Large intestine (tissue), 3 donors: ENCODE data around the gene CD160. TPM values are rescaled to one million over a fixed set of nuclear protein-coding genes. Genes with fewer than 3 reads are reported as not detected.
"Not testable (repeated sequence)": the region's sequence is repeated elsewhere in the genome, so short reads cannot be mapped to it uniquely, and the experiment has no call there.

Experiments
- DNase-seq, 2 donors: peaks; one replicate each; pipeline versions ENCODE4 v3.0.0 to v3.0.0-alpha.2; 2013
- H3K27ac ChIP-seq: one replicate; pipeline ENCODE4 v1.5.1; 2013; ENCODE audit warnings: low read length
- H3K27me3 ChIP-seq: 2 replicates; pipeline ENCODE4 v1.6.1; 2013; ENCODE audit warnings: low read length; ENCODE audit not compliant: control insufficient read depth, insufficient read depth
- H3K36me3 ChIP-seq: 2 replicates; pipeline ENCODE4 v1.6.1; 2013; ENCODE audit warnings: low read length; ENCODE audit not compliant: control insufficient read depth, insufficient read depth
- H3K4me1 ChIP-seq: one replicate; pipeline ENCODE4 v1.6.1; 2013; ENCODE audit warnings: low read length; ENCODE audit not compliant: control insufficient read depth, insufficient read depth
- H3K4me3 ChIP-seq: one replicate; pipeline ENCODE4 v1.5.1; 2013; ENCODE audit warnings: low read length
- H3K9me3 ChIP-seq: one replicate; pipeline ENCODE4 v1.6.1; 2013; ENCODE audit warnings: mild to moderate bottlenecking, low read depth, low read length, moderate library complexity; ENCODE audit not compliant: control insufficient read depth
- WGBS: methylation state at CpG from one replicate; pipeline ENCODE4 v1.1.5; 2013; ENCODE audit warnings: low lambda C conversion rate; ENCODE audit not compliant: insufficient coverage; 5-methylcytosine and 5-hydroxymethylcytosine counted together
- polyA plus RNA-seq: library from polyadenylated mRNA; unstranded; fragments of 120-200 nt; gene quantifications from one replicate; pipeline ENCODE4 v1.2.1, GENCODE V29; 2013

Gene CD160
- polyA plus RNA-seq, 1 donor: 2.6 TPM

- H3K36me3 ChIP-seq: peaks cover 17% of the 10 kb centered on the region
- DNase-seq: peak in 1 of 2 donors; percentile 6
- H3K27me3 ChIP-seq: no peaks in the 10 kb centered on the region
- WGBS: no CpG with 5 or more reads among the region's 1 CpG
- H3K4me1 ChIP-seq: no peaks in the 10 kb centered on the region
- peaks cover 7% of the 10 kb centered on the region for H3K9me3 ChIP-seq
- no peak overlapping the region for H3K4me3 ChIP-seq
- H3K27ac ChIP-seq: no peak overlapping the region
Observed at GRCh38 chr1:145758575-145758974, 39.3 kb downstream of the CD160 start.

- no CpG with 5 or more reads among the region's 1 CpG for WGBS
Observed at GRCh38 chr1:145759721-145760120, 40.4 kb downstream of the CD160 start.

DNA sequence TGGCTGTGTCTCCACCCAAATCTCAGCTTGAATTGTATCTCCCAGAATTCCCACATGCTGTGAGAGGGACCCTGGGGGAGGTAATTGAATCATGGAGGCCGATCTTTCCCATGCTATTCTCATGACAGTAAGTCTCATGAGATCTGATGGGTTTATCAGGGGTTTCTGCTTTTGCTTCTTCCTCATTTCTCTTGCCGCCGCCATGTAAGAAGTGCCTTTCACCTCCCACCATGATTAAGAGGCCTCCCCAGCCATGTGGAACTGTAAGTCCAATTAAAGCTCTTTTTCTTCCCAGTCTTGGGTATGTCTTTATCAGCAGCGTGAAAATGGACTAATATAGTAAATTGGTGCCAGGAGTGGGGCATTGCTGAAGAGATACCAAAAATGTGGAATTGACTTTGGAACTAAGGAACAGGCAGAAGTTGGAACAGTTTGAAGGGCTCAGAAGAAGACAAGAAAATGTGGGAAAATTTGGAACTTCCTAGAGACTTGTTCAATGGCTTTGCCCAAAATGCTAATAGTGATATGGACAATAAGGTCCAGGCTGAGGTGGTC lies 41.2 kb downstream of the CD160 start:
- DNase-seq, H3K4me1 ChIP-seq, H3K27me3 ChIP-seq, H3K4me3 ChIP-seq, H3K27ac ChIP-seq: not testable (repeated sequence)
- Histone ChIP-seq H3K9me3 (peaks cover 14% of the 10 kb centered on the region), H3K36me3 (peaks cover 15% of the 10 kb centered on the region)
- 100% methylated on average over 1 of the region's 4 CpGs for WGBS

More at GRCh38 chr1:145759721-145760120, 40.4 kb downstream of the CD160 start:
- peaks cover 17% of the 10 kb centered on the region for H3K36me3 ChIP-seq
- no peaks in the 10 kb centered on the region for H3K4me1 ChIP-seq
- H3K9me3 ChIP-seq: peaks cover 14% of the 10 kb centered on the region
- no peak overlapping the region for H3K27ac ChIP-seq
- no peak overlapping the region for H3K4me3 ChIP-seq
- DNase-seq: no peak
- H3K27me3 ChIP-seq: no peaks in the 10 kb centered on the region

DNA sequence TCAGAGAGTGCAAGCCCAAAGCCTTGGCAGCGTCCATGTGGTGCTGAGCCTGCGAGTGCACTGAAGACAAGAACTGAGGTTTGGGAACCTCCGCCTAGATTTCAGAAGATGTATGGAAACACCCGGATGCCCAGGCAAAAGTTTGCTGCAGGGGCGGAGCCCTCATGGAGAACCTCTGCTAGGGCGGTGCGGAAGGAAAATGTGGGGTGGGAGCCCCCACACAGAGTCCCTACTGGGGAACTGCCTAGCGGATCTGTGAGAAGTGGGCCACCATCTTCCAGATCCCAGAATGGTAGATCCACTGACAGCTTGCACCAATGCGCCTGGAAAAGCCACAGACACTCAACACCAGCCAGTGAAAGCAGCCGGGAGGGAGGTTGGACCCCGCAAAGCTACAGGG lies 42.2 kb downstream of the CD160 start:
- H3K27ac ChIP-seq, DNase-seq, H3K4me3 ChIP-seq, H3K4me1 ChIP-seq, H3K27me3 ChIP-seq: not testable (repeated sequence)
- WGBS: no CpG with 5 or more reads among the region's 11 CpGs
- Histone ChIP-seq H3K9me3 (peaks cover 14% of the 10 kb centered on the region), H3K36me3 (peaks cover 12% of the 10 kb centered on the region)

DNA sequence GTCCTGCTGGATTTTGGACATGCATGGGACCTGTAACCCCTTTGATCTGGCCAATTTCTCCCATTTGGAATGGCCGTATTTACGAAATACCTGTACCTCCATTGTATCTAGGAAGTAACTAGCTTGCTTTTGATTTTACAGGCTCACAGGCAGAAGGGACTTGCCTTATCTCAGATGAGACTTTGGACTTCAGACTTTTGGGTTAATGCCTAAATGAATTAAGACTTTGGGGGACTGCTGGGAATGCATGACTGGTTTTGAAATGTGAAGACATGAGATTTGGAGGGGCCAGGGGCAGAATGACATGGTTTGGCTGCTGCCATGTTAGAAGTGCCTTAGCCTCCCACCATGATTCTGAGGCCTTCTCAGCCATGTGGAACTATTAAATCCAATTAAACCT lies 42.7 kb downstream of the CD160 start:
- H3K27me3 ChIP-seq, DNase-seq, H3K27ac ChIP-seq, H3K4me1 ChIP-seq, H3K4me3 ChIP-seq: not testable (repeated sequence)
- Histone ChIP-seq H3K36me3 (peaks cover 12% of the 10 kb centered on the region), H3K9me3 (peaks cover 14% of the 10 kb centered on the region)
- WGBS: no CpG with 5 or more reads among the region's 2 CpGs

DNA sequence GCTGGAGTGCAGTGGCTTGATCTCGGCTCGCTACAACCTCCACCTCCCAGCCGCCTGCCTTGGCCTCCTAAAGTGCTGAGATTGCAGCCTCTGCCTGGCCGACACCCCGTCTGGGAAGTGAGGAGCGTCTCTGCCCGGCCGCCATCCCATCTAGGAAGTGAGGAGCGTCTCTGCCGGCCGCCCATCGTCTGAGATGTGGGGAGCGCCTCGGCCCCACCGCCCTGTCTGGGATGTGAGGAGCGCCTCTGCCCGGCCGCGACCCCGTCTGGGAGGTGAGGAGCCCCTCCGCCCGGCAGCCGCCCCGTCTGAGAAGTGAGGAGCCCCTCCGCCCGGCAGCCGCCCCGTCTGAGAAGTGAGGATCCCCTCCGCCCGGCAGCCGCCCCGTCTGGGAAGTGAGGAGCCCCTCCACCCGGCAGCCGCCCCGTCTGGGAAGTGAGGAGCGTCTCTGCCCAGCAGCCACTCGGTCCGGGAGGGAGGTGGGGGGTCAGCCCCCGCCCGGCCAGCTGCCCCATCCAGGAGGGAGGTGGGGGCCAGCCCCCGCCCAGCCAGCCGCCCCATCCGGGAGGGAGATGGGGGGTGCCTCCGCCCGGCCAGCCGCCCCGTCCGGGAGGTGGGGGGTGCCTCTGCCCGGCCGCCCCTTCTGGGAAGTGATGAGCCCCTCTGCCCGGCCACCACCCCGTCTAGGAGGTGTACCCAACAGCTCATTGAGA lies 45.1 kb downstream of the CD160 start:
- peaks cover 22% of the 10 kb centered on the region for H3K9me3 ChIP-seq
- WGBS: no CpG with 5 or more reads among the region's 52 CpGs
- H3K27ac ChIP-seq, DNase-seq, H3K4me3 ChIP-seq, H3K27me3 ChIP-seq, H3K4me1 ChIP-seq, H3K36me3 ChIP-seq: not testable (repeated sequence)

- not testable (repeated sequence) for H3K36me3 ChIP-seq, H3K27ac ChIP-seq, DNase-seq, H3K4me1 ChIP-seq, H3K4me3 ChIP-seq, H3K27me3 ChIP-seq
- H3K9me3 ChIP-seq: peaks cover 22% of the 10 kb centered on the region
- WGBS: no CpG with 5 or more reads among the region's 3 CpGs
Observed at GRCh38 chr1:145765127-145765526, 45.8 kb downstream of the CD160 start.

DNA sequence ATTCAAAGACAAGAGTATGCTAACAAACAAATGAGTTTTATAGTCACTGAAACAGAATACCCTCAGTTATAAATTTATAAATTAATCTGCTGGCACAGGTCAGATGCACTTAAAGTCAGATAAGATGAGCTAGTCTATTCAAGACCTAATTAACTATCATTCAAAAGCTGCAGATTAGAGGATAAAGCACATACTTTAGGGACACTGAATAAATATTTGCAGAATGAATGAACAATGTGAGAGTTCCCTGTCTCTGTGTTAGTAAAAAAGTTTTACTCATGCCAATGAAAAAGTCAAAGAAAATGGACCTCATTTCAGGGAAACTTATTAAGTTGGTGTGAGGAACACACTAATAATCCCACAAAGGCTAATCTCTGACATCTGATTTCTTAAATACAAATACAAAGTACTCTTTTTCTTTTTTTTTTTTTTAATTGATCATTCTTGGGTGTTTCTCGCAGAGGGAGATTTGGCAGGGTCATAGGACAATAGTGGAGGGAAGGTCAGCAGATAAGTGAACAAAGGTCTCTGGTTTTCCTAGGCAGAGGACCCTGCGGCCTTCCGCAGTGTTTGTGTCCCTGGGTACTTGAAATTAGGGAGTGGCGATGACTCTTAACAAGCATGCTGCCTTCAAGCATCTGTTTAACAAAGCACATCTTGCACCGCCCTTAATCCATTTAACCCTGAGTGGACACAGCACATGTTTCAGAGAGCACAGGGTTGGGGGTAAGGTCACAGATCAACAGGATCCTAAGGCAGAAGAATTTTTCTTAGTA lies 46.5 kb downstream of the CD160 start:
- no CpG with 5 or more reads among the region's 5 CpGs for WGBS
- not testable (repeated sequence) for DNase-seq, H3K27ac ChIP-seq, H3K4me3 ChIP-seq, H3K27me3 ChIP-seq, H3K36me3 ChIP-seq, H3K4me1 ChIP-seq
- peaks cover 22% of the 10 kb centered on the region for H3K9me3 ChIP-seq

GRCh38 chr1:145766926-145767325 lies 47.6 kb downstream of the CD160 start:
- peaks cover 10% of the 10 kb centered on the region for H3K36me3 ChIP-seq
- H3K9me3 ChIP-seq: peaks cover 15% of the 10 kb centered on the region
- H3K27me3 ChIP-seq, H3K4me1 ChIP-seq, DNase-seq, H3K4me3 ChIP-seq, H3K27ac ChIP-seq: not testable (repeated sequence)
- no CpG with 5 or more reads among the region's 29 CpGs for WGBS

- 80% methylated on average over 1 of the region's 10 CpGs for WGBS
- H3K27me3 ChIP-seq, H3K4me1 ChIP-seq, H3K4me3 ChIP-seq, DNase-seq, H3K27ac ChIP-seq: not testable (repeated sequence)
- Histone ChIP-seq H3K36me3 (peaks cover 10% of the 10 kb centered on the region), H3K9me3 (peaks cover 15% of the 10 kb centered on the region)
Observed at GRCh38 chr1:145768004-145768403, 48.7 kb downstream of the CD160 start.
